Dendritic cell treated with granulocyte-macrophage colony-stimulating factor and Interleukin-4, amounts not matched to agents 40 ng/mL and 50 ng/mL, for 4 days (primary cell): ENCODE measurements around the gene ZDHHC13.

ENCODE experiments used
- H3K27ac Mint-ChIP-seq: one replicate; pipeline ENCODE4 v1.8.0; 2022; ENCODE audit warnings: mild to moderate bottlenecking, mixed read lengths
- H3K27me3 Mint-ChIP-seq: one replicate; pipeline ENCODE4 v1.8.0; 2022; ENCODE audit warnings: mild to moderate bottlenecking, mixed read lengths
- H3K36me3 Mint-ChIP-seq: one replicate; pipeline ENCODE4 v1.8.0; 2022; ENCODE audit warnings: low read depth, mixed read lengths
- H3K4me1 Mint-ChIP-seq: one replicate; pipeline ENCODE4 v1.8.0; 2022; ENCODE audit warnings: low read depth, mixed read lengths
- H3K4me3 Mint-ChIP-seq: one replicate; pipeline ENCODE4 v1.8.0; 2022; ENCODE audit warnings: mild to moderate bottlenecking, moderate library complexity, mixed read lengths
- H3K9me3 Mint-ChIP-seq: one replicate; pipeline ENCODE4 v1.8.0; 2022; ENCODE audit warnings: mixed read lengths
- intact Hi-C: fragments of 100-400 bp; cut with micrococcal nuclease; formaldehyde crosslinking; loops from one replicate; pipeline ENCODE4 v1.15.0; 2022

Gene ZDHHC13

GRCh38 chr11:19087658-19088057 lies 29.3 kb upstream of the ZDHHC13 start:
- Mint-ChIP-seq H3K27me3 (peaks cover 1% of the 10 kb centered on the region), H3K4me1 (peaks cover 11% of the 10 kb centered on the region), H3K27ac (no peak overlapping the region), H3K9me3 (no peaks in the 10 kb centered on the region), H3K36me3 (no peaks in the 10 kb centered on the region), H3K4me3 (no peak overlapping the region)
- intact Hi-C loops, result no loop called here

- no peaks in the 10 kb centered on the region for H3K9me3 Mint-ChIP-seq
- no peak overlapping the region for H3K27ac Mint-ChIP-seq
- H3K4me3 Mint-ChIP-seq, result no peak overlapping the region
- peaks cover 11% of the 10 kb centered on the region for H3K4me1 Mint-ChIP-seq
- intact Hi-C loops, result no loop called here
- no peaks in the 10 kb centered on the region for H3K36me3 Mint-ChIP-seq
- H3K27me3 Mint-ChIP-seq, result peaks cover 4% of the 10 kb centered on the region
These were observed 28.2 kb upstream of the ZDHHC13 start for GRCh38 chr11:19088791-19089190.

GRCh38 chr11:19089421-19089820 lies 27.5 kb upstream of the ZDHHC13 start:
- intact Hi-C loops, result no loop called here
- no peak overlapping the region for H3K4me3 Mint-ChIP-seq
- H3K27ac Mint-ChIP-seq, result no peak overlapping the region
- no peaks in the 10 kb centered on the region for H3K36me3 Mint-ChIP-seq
- H3K9me3 Mint-ChIP-seq, result no peaks in the 10 kb centered on the region
- H3K27me3 Mint-ChIP-seq, result peaks cover 6% of the 10 kb centered on the region
- H3K4me1 Mint-ChIP-seq, result peaks cover 11% of the 10 kb centered on the region

GRCh38 chr11:19091366-19091765 lies 25.6 kb upstream of the ZDHHC13 start:
- no peaks in the 10 kb centered on the region for H3K36me3 Mint-ChIP-seq
- H3K4me3 Mint-ChIP-seq, result no peak overlapping the region
- H3K27ac Mint-ChIP-seq, result no peak overlapping the region
- intact Hi-C loops, result no loop called here
- H3K9me3 Mint-ChIP-seq, result no peaks in the 10 kb centered on the region
- H3K4me1 Mint-ChIP-seq, result peaks cover 11% of the 10 kb centered on the region
- H3K27me3 Mint-ChIP-seq, result peaks cover 12% of the 10 kb centered on the region

GRCh38 chr11:19092342-19092741 lies 24.6 kb upstream of the ZDHHC13 start:
- Mint-ChIP-seq H3K27me3 (peaks cover 18% of the 10 kb centered on the region), H3K4me1 (peaks cover 11% of the 10 kb centered on the region), H3K36me3 (no peaks in the 10 kb centered on the region), H3K27ac (no peak overlapping the region), H3K9me3 (no peaks in the 10 kb centered on the region), H3K4me3 (no peak overlapping the region)
- intact Hi-C loops, result no loop called here

GRCh38 chr11:19092850-19093249 lies 24.1 kb upstream of the ZDHHC13 start:
- H3K27ac Mint-ChIP-seq, result no peak overlapping the region
- H3K27me3 Mint-ChIP-seq, result peaks cover 20% of the 10 kb centered on the region
- H3K4me1 Mint-ChIP-seq, result peaks cover 11% of the 10 kb centered on the region
- H3K9me3 Mint-ChIP-seq, result no peaks in the 10 kb centered on the region
- no peaks in the 10 kb centered on the region for H3K36me3 Mint-ChIP-seq
- no peak overlapping the region for H3K4me3 Mint-ChIP-seq
- intact Hi-C loops, result no loop called here

- Mint-ChIP-seq H3K4me1 (peaks cover 11% of the 10 kb centered on the region), H3K27me3 (peaks cover 20% of the 10 kb centered on the region), H3K4me3 (no peak overlapping the region), H3K27ac (no peak overlapping the region), H3K9me3 (no peaks in the 10 kb centered on the region), H3K36me3 (no peaks in the 10 kb centered on the region)
- intact Hi-C loops, result no loop called here
These were observed 23.0 kb upstream of the ZDHHC13 start for GRCh38 chr11:19093976-19094375.

GRCh38 chr11:19094859-19095258 lies 22.1 kb upstream of the ZDHHC13 start:
- no peaks in the 10 kb centered on the region for H3K9me3 Mint-ChIP-seq
- intact Hi-C loops, result no loop called here
- H3K27me3 Mint-ChIP-seq, result peaks cover 20% of the 10 kb centered on the region

GRCh38 chr11:19099093-19099492 lies 17.9 kb upstream of the ZDHHC13 start:
- H3K27ac Mint-ChIP-seq, result no peak overlapping the region
- peaks cover 8% of the 10 kb centered on the region for H3K9me3 Mint-ChIP-seq
- H3K36me3 Mint-ChIP-seq, result no peaks in the 10 kb centered on the region
- H3K27me3 Mint-ChIP-seq, result peaks cover 16% of the 10 kb centered on the region
- intact Hi-C loops, result no loop called here
- H3K4me3 Mint-ChIP-seq, result no peak overlapping the region
- peaks cover 6% of the 10 kb centered on the region for H3K4me1 Mint-ChIP-seq

More at GRCh38 chr11:19094859-19095258, 22.1 kb upstream of the ZDHHC13 start:
- H3K27ac Mint-ChIP-seq, result no peak overlapping the region
- peaks cover 10% of the 10 kb centered on the region for H3K4me1 Mint-ChIP-seq
- no peaks in the 10 kb centered on the region for H3K36me3 Mint-ChIP-seq
- no peak overlapping the region for H3K4me3 Mint-ChIP-seq

GRCh38 chr11:19100885-19101284 lies 16.1 kb upstream of the ZDHHC13 start:
- Mint-ChIP-seq H3K27ac (no peak overlapping the region), H3K4me1 (peaks cover 23% of the 10 kb centered on the region), H3K36me3 (no peaks in the 10 kb centered on the region), H3K27me3 (peaks cover 13% of the 10 kb centered on the region), H3K4me3 (no peak overlapping the region), H3K9me3 (peaks cover 8% of the 10 kb centered on the region)
- intact Hi-C loops, result no loop called here

GRCh38 chr11:19101796-19102520 lies 15.0 kb upstream of the ZDHHC13 start:
- H3K4me3 Mint-ChIP-seq, result no peak overlapping the region
- intact Hi-C loops, result no loop called here
- H3K9me3 Mint-ChIP-seq, result peaks cover 8% of the 10 kb centered on the region
- no peak overlapping the region for H3K27ac Mint-ChIP-seq
- H3K4me1 Mint-ChIP-seq, result peaks cover 28% of the 10 kb centered on the region
- H3K27me3 Mint-ChIP-seq, result peaks cover 8% of the 10 kb centered on the region
- H3K36me3 Mint-ChIP-seq, result no peaks in the 10 kb centered on the region

GRCh38 chr11:19102521-19102900 lies 14.5 kb upstream of the ZDHHC13 start:
- Mint-ChIP-seq H3K9me3 (peaks cover 8% of the 10 kb centered on the region), H3K27me3 (peaks cover 6% of the 10 kb centered on the region), H3K36me3 (no peaks in the 10 kb centered on the region), H3K4me1 (peaks cover 28% of the 10 kb centered on the region), H3K4me3 (no peak overlapping the region), H3K27ac (no peak overlapping the region)
- intact Hi-C loops, result no loop called here

- intact Hi-C loops, result no loop called here
- H3K27me3 Mint-ChIP-seq, result peaks cover 4% of the 10 kb centered on the region
- H3K27ac Mint-ChIP-seq, result no peak overlapping the region
- H3K4me3 Mint-ChIP-seq, result no peak overlapping the region
- no peaks in the 10 kb centered on the region for H3K36me3 Mint-ChIP-seq
- H3K4me1 Mint-ChIP-seq, result peaks cover 43% of the 10 kb centered on the region
- peaks cover 8% of the 10 kb centered on the region for H3K9me3 Mint-ChIP-seq
These were observed 12.0 kb upstream of the ZDHHC13 start for GRCh38 chr11:19105011-19105410.

GRCh38 chr11:19107125-19107524 lies 9.8 kb upstream of the ZDHHC13 start:
- intact Hi-C loops, result no loop called here
- Mint-ChIP-seq H3K36me3 (no peaks in the 10 kb centered on the region), H3K4me1 (peaks cover 38% of the 10 kb centered on the region), H3K4me3 (no peak overlapping the region), H3K9me3 (no peaks in the 10 kb centered on the region), H3K27me3 (peaks cover 2% of the 10 kb centered on the region), H3K27ac (no peak overlapping the region)

GRCh38 chr11:19110295-19110694 lies 6.7 kb upstream of the ZDHHC13 start:
- Mint-ChIP-seq H3K4me3 (no peak overlapping the region), H3K36me3 (no peaks in the 10 kb centered on the region), H3K27me3 (peaks cover 2% of the 10 kb centered on the region), H3K27ac (no peak overlapping the region), H3K9me3 (no peaks in the 10 kb centered on the region), H3K4me1 (peaks cover 25% of the 10 kb centered on the region)
- intact Hi-C loops, result no loop called here
